Activated CD4-positive, alpha-beta T cell treated with anti-CD3 and anti-CD28 coated beads for 1 hour (primary cell): ENCODE data around the gene CLASP2.
"Not testable (repeated sequence)": the region's sequence is repeated elsewhere in the genome, so short reads cannot be mapped to it uniquely, and the experiment has no call there.

Source experiments
- DNase-seq: peaks from one replicate; pipeline ENCODE4 v3.0.0-alpha.2; 2020

Gene CLASP2

GRCh38 chr3:33447958-33448357 lies 270.1 kb downstream of the CLASP2 start:
- no peak for DNase-seq

GRCh38 chr3:33447256-33447625 lies 270.8 kb downstream of the CLASP2 start:
- not testable (repeated sequence) for DNase-seq
